ENCODE data around the gene MYO3A.

The MYO3A gene

GRCh38 chr10:26024303-26024702, 90.3 kb downstream of the MYO3A start:
- TF ChIP-seq EZH2 (optimal IDR thresholded peaks at IDR 0.05; ENCODE audit: low read depth, low read length) (no peak), EZH2phosphoT487 (IDR thresholded peaks at IDR 0.05; ENCODE audit: low read length) (no peak), CTCF (IDR thresholded peaks at IDR 0.05; ENCODE audit: low read length) (no peak)
- no peak for DNase-seq
- Histone ChIP-seq H3F3A (ENCODE audit: insufficient read depth, low read length) (no peaks in the 10 kb centered on the region), H2AFZ (ENCODE audit: low read length) (no peak overlapping the region), H3K27me3 (replicated peaks; ENCODE audit: insufficient read depth, low read length) (no peaks in the 10 kb centered on the region), H4K20me1 (ENCODE audit: insufficient read depth, low read length) (no peaks in the 10 kb centered on the region), H3K79me2 (ENCODE audit: low read length) (no peaks in the 10 kb centered on the region), H3K4me1 (ENCODE audit: low read length) (no peaks in the 10 kb centered on the region), H3K36me3 (replicated peaks; ENCODE audit: insufficient read depth, low read length) (no peaks in the 10 kb centered on the region), H3K27ac (ENCODE audit: low read length) (no peak overlapping the region), H3K9me3 (replicated peaks; ENCODE audit: insufficient read depth, low read length) (no peaks in the 10 kb centered on the region), H3K9ac (ENCODE audit: low read length) (no peak overlapping the region), H3K4me2 (ENCODE audit: low read depth, low read length) (no peak overlapping the region), H3K9me2 (replicated peaks; ENCODE audit: insufficient read depth, low read length) (no peaks in the 10 kb centered on the region), H3K4me3 (ENCODE audit: low read length) (no peak overlapping the region)

GRCh38 chr10:26025523-26025922, 91.5 kb downstream of the MYO3A start:
- Histone ChIP-seq H3K27ac (ENCODE audit: low read length) (no peak overlapping the region), H3K4me3 (ENCODE audit: low read length) (no peak overlapping the region), H3K9me3 (replicated peaks; ENCODE audit: insufficient read depth, low read length) (no peaks in the 10 kb centered on the region), H3K4me1 (ENCODE audit: low read length) (no peaks in the 10 kb centered on the region), H3K27me3 (replicated peaks; ENCODE audit: insufficient read depth, low read length) (no peaks in the 10 kb centered on the region), H3F3A (ENCODE audit: insufficient read depth, low read length) (no peaks in the 10 kb centered on the region), H3K79me2 (ENCODE audit: low read length) (no peaks in the 10 kb centered on the region), H3K36me3 (replicated peaks; ENCODE audit: insufficient read depth, low read length) (no peaks in the 10 kb centered on the region), H3K9me2 (replicated peaks; ENCODE audit: insufficient read depth, low read length) (no peaks in the 10 kb centered on the region), H3K4me2 (ENCODE audit: low read depth, low read length) (no peak overlapping the region), H2AFZ (ENCODE audit: low read length) (no peak overlapping the region), H3K9ac (ENCODE audit: low read length) (no peak overlapping the region), H4K20me1 (ENCODE audit: insufficient read depth, low read length) (no peaks in the 10 kb centered on the region)
- DNase-seq = no peak
- TF ChIP-seq CTCF (IDR thresholded peaks at IDR 0.05; ENCODE audit: low read length) = no peak
- TF ChIP-seq EZH2phosphoT487 (IDR thresholded peaks at IDR 0.05; ENCODE audit: low read length) = no peak
- no peak for TF ChIP-seq EZH2 (optimal IDR thresholded peaks at IDR 0.05; ENCODE audit: low read depth, low read length)

GRCh38 chr10:26029858-26030257, 95.8 kb downstream of the MYO3A start:
- H3K79me2 ChIP-seq (ENCODE audit: low read length) = no peaks in the 10 kb centered on the region
- no peak overlapping the region for H3K27ac ChIP-seq (ENCODE audit: low read length)
- H3K4me1 ChIP-seq (ENCODE audit: low read length) = no peaks in the 10 kb centered on the region
- no peaks in the 10 kb centered on the region for H3F3A ChIP-seq (ENCODE audit: insufficient read depth, low read length)
- no peak overlapping the region for H3K4me3 ChIP-seq (ENCODE audit: low read length)
- H3K9ac ChIP-seq (ENCODE audit: low read length) = no peak overlapping the region
- no peaks in the 10 kb centered on the region for H4K20me1 ChIP-seq (ENCODE audit: insufficient read depth, low read length)
- no peak for DNase-seq
- H3K4me2 ChIP-seq (ENCODE audit: low read depth, low read length) = no peak overlapping the region
- TF ChIP-seq EZH2 (optimal IDR thresholded peaks at IDR 0.05; ENCODE audit: low read depth, low read length) (no peak), EZH2phosphoT487 (IDR thresholded peaks at IDR 0.05; ENCODE audit: low read length) (no peak), CTCF (IDR thresholded peaks at IDR 0.05; ENCODE audit: low read length) (no peak)
- no peaks in the 10 kb centered on the region for H3K36me3 ChIP-seq (replicated peaks; ENCODE audit: insufficient read depth, low read length)
- H3K27me3 ChIP-seq (replicated peaks; ENCODE audit: insufficient read depth, low read length) = no peaks in the 10 kb centered on the region
- H2AFZ ChIP-seq (ENCODE audit: low read length) = no peak overlapping the region
- no peaks in the 10 kb centered on the region for H3K9me3 ChIP-seq (replicated peaks; ENCODE audit: insufficient read depth, low read length)
- no peaks in the 10 kb centered on the region for H3K9me2 ChIP-seq (replicated peaks; ENCODE audit: insufficient read depth, low read length)

All from MM.1S (cell line).